Measurements from ENCODE around the gene LLGL2. TPM values are rescaled to one million over a fixed set of nuclear protein-coding genes. Genes with fewer than 3 reads are reported as not detected.

The LLGL2 gene
- total and polyA plus RNA-seq, 5 experiments from 2014 or later: 13.4 to 30.6 (median 21.8) TPM

GRCh38 chr17:75549246-75550138 is 24.0 kb downstream of the LLGL2 start:
- peaks cover 0 to 5% (median 0%) of the 10 kb centered on the region in 3 donors for H3K36me3 Mint-ChIP-seq
- DNase-seq (no peak), ATAC-seq (no peak)
- POLR2A ChIA-PET: interaction anchor here (0.7 to 0.8 kb wide), 2 partner anchors 16 to 32 kb away, joined by 3 to 7 read pairs; no protein-coding TSS in a partner anchor
- H3K9me3 Mint-ChIP-seq: no peaks in the 10 kb centered on the region
- H3K4me1 Mint-ChIP-seq: peaks cover 0 to 5% (median 3%) of the 10 kb centered on the region in 4 donors
- H3K27ac Mint-ChIP-seq: peak overlapping the region in 1 of 10 donors; percentile 27
- H3K4me3 Mint-ChIP-seq: no peak overlapping the region
- no peaks in the 10 kb centered on the region for H3K27me3 Mint-ChIP-seq

GRCh38 chr17:75550139-75550465 is 24.6 kb downstream of the LLGL2 start:
- DNase-seq (no peak), ATAC-seq (no peak)
- Mint-ChIP-seq H3K9me3 (no peaks in the 10 kb centered on the region), H3K36me3 (peaks cover 0 to 5% (median 0%) of the 10 kb centered on the region in 3 donors), H3K4me1 (peaks cover 0 to 5% (median 3%) of the 10 kb centered on the region in 4 donors), H3K27ac (no peak overlapping the region), H3K4me3 (no peak overlapping the region), H3K27me3 (no peaks in the 10 kb centered on the region)
- POLR2A ChIA-PET: interaction anchor here (0.6 to 0.8 kb wide), 3 partner anchors 16 to 288 kb away, joined by 3 to 7 read pairs (median 5); no protein-coding TSS in a partner anchor

DNA sequence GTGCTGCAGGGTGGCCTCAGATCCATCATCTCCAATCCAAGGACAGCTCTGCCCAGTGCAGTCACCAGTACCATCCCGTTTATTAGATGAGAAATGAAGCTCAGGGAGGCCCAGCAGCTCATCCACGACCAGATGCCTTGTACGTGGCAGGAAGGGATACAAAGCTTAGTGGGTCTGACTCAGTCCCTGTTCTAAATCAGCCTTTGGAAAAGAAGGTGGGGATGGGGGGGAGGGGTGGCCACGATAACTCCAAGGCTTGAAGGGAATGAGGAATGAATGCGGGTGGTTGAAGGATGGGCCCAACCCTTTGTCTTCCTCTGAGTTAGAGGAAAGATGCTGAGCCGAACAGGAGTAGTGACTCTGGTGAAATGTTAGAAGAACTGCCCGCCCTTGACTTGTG is 25.8 kb downstream of the LLGL2 start:
- no peaks in the 10 kb centered on the region for H3K9me3 Mint-ChIP-seq
- H3K4me3 Mint-ChIP-seq: no peak overlapping the region
- no peaks in the 10 kb centered on the region for H3K27me3 Mint-ChIP-seq
- peaks cover 0 to 5% (median 3%) of the 10 kb centered on the region in 4 donors for H3K4me1 Mint-ChIP-seq
- peak overlapping the region in 2 of 10 donors; percentile 42 to 53 for H3K27ac Mint-ChIP-seq
- DNase-seq (no peak), ATAC-seq (no peak)
- peaks cover 0 to 3% (median 0%) of the 10 kb centered on the region in 3 donors for H3K36me3 Mint-ChIP-seq
- POLR2A ChIA-PET: interaction anchor here (1.4 kb wide), 1 partner anchor 35 kb away, joined by 4 read pairs; the partner anchor contains the start of gene TSEN54

GRCh38 chr17:75552425-75553294 is 27.2 kb downstream of the LLGL2 start:
- Mint-ChIP-seq H3K4me1 (peaks cover 0 to 5% (median 3%) of the 10 kb centered on the region in 4 donors), H3K27me3 (no peaks in the 10 kb centered on the region), H3K36me3 (peaks cover 0 to under 1% (median 0%) of the 10 kb centered on the region in 3 donors), H3K27ac (no peak overlapping the region), H3K4me3 (no peak overlapping the region), H3K9me3 (no peaks in the 10 kb centered on the region)
- POLR2A ChIA-PET: interaction anchor here (1.4 kb wide), 1 partner anchor 36 kb away, joined by 4 read pairs; the partner anchor contains the start of gene TSEN54
- ATAC-seq: no peak
- no peak for DNase-seq

GRCh38 chr17:75553295-75554110 is 28.0 kb downstream of the LLGL2 start:
- no peaks in the 10 kb centered on the region for H3K9me3 Mint-ChIP-seq
- ATAC-seq (no peak), DNase-seq (no peak)
- no peaks in the 10 kb centered on the region for H3K36me3 Mint-ChIP-seq
- POLR2A ChIA-PET: no interaction called here
- peaks cover 0 to 5% (median 3%) of the 10 kb centered on the region in 4 donors for H3K4me1 Mint-ChIP-seq
- H3K27me3 Mint-ChIP-seq: no peaks in the 10 kb centered on the region
- no peak overlapping the region for H3K27ac Mint-ChIP-seq
- no peak overlapping the region for H3K4me3 Mint-ChIP-seq

GRCh38 chr17:75555679-75556153 is 30.2 kb downstream of the LLGL2 start:
- POLR2A ChIA-PET: no interaction called here
- Mint-ChIP-seq H3K27me3 (no peaks in the 10 kb centered on the region), H3K4me3 (no peak overlapping the region), H3K9me3 (no peaks in the 10 kb centered on the region), H3K36me3 (peaks cover 0 to 3% (median 0%) of the 10 kb centered on the region in 3 donors), H3K4me1 (peaks cover 0 to 6% (median 2%) of the 10 kb centered on the region in 4 donors), H3K27ac (no peak overlapping the region)
- ATAC-seq: no peak
- no peak for DNase-seq

DNA sequence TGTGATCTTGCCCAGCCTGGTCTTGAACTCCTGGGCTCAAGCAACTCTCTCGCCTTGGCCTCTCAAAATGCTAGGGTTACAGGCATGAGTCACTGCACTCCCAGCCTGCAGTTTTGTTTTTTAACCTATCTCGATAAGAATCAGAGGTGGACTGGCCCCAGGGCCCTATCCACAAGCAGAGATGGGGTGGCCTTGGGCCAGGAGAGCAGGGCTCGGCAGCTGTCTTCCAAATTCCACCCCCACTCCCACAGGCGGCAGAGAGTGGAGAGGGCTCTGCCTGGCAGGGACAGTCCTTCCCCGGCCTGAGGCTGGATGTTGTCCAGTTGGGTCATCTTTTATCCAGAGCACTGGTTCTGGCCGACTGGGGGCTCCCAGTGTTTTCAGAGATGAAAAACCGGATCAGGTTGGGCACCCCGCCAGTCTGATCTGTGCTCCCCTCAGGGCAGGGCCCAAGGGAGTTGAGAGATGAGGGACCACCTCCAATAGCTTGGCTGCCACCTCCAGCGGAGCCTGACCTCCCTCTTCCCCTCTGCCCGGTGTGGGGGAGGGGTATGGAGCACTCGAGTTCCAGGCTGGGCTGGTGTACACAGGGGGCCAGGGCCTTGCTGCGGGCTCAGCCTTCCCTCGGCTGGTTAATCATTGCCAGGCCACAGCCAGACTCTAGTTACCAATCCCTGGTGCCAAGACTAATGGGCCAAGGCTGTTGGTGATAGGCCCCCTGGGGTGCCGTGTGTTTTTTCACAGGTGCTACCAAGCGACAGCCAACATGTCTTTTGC is 31.8 kb downstream of the LLGL2 start:
- H3K27me3 Mint-ChIP-seq: no peaks in the 10 kb centered on the region
- H3K4me3 Mint-ChIP-seq: no peak overlapping the region
- peaks cover 0 to 4% (median 2%) of the 10 kb centered on the region in 4 donors for H3K4me1 Mint-ChIP-seq
- H3K27ac Mint-ChIP-seq: no peak overlapping the region
- peaks cover 0 to 7% (median 0%) of the 10 kb centered on the region in 3 donors for H3K36me3 Mint-ChIP-seq
- POLR2A ChIA-PET: interaction anchor here (0.7 kb wide), 2 partner anchors 58 to 95 kb away, joined by 4 to 5 read pairs; no protein-coding TSS in a partner anchor
- ATAC-seq (no peak), DNase-seq (no peak)
- H3K9me3 Mint-ChIP-seq: no peaks in the 10 kb centered on the region

GRCh38 chr17:75557852-75558665 is 32.6 kb downstream of the LLGL2 start:
- Mint-ChIP-seq H3K27ac (no peak overlapping the region), H3K36me3 (peaks cover 0 to 9% (median 0%) of the 10 kb centered on the region in 3 donors), H3K4me1 (peaks cover 0 to 2% (median 2%) of the 10 kb centered on the region in 4 donors), H3K27me3 (no peaks in the 10 kb centered on the region), H3K9me3 (no peaks in the 10 kb centered on the region), H3K4me3 (no peak overlapping the region)
- POLR2A ChIA-PET: no interaction called here
- no peak for ATAC-seq
- no peak for DNase-seq

GRCh38 chr17:75558666-75559530 is 33.4 kb downstream of the LLGL2 start:
- Mint-ChIP-seq H3K36me3 (peaks cover 0 to 9% (median 2%) of the 10 kb centered on the region in 3 donors), H3K27ac (peak overlapping the region in 1 of 10 donors; percentile 44), H3K9me3 (no peaks in the 10 kb centered on the region), H3K27me3 (no peaks in the 10 kb centered on the region), H3K4me1 (peaks cover 0 to 2% (median under 1%) of the 10 kb centered on the region in 4 donors), H3K4me3 (no peak overlapping the region)
- POLR2A ChIA-PET: interaction anchor here (0.6 kb wide), 1 partner anchor 176 kb away, joined by 3 read pairs; no protein-coding TSS in a partner anchor
- ATAC-seq: no peak
- DNase-seq: no peak

GRCh38 chr17:75559958-75560533 is 34.5 kb downstream of the LLGL2 start:
- POLR2A ChIA-PET: interaction anchor here (0.5 kb wide), 1 partner anchor 272 kb away, joined by 4 read pairs; no protein-coding TSS in a partner anchor
- peak overlapping the region in 1 of 10 donors; percentile 29 for H3K27ac Mint-ChIP-seq
- no peaks in the 10 kb centered on the region for H3K9me3 Mint-ChIP-seq

More at GRCh38 chr17:75559958-75560533, 34.5 kb downstream of the LLGL2 start:
- H3K36me3 Mint-ChIP-seq: peaks cover 0 to 9% (median 2%) of the 10 kb centered on the region in 3 donors
- H3K27me3 Mint-ChIP-seq: no peaks in the 10 kb centered on the region
- ATAC-seq (no peak), DNase-seq (no peak)
- no peak overlapping the region for H3K4me3 Mint-ChIP-seq
- peaks cover 0 to 2% (median 0%) of the 10 kb centered on the region in 4 donors for H3K4me1 Mint-ChIP-seq

All from naive thymus-derived CD8-positive, alpha-beta T cell (primary cell).